ENCODE measurements around the gene TMSB4X. TPM values are rescaled to one million over a fixed set of nuclear protein-coding genes. Genes with fewer than 3 reads are reported as not detected.

Gene TMSB4X
- total and polyA plus RNA-seq, 2 of the 8 experiments (the other 6 are each of a cell fraction or from before 2014, with no cell fraction given): 2,063 to 2,112 TPM

GRCh38 chrX:12997906-12998687 lies 23.2 kb downstream of the TMSB4X start:
- TF ChIP-seq JUND (IDR thresholded peaks at IDR 0.05; ENCODE audit: low read length): no peak
- no peak for TF ChIP-seq POU5F1 (IDR thresholded peaks at IDR 0.05; ENCODE audit: low read depth, low read length)
- no peak for TF ChIP-seq SIN3A (conservative IDR thresholded peaks at IDR 0.05 in 1 of 2, IDR thresholded peaks at IDR 0.05 in 1 of 2; ENCODE audit: low read depth in 1 of 2, low read length in 2 of 2)
- no peak for TF ChIP-seq TAF7 (optimal IDR thresholded peaks at IDR 0.05; ENCODE audit: borderline replicate concordance, low read depth, low read length)
- no peak for TF ChIP-seq ZNF274 (IDR thresholded peaks at IDR 0.05; ENCODE audit: borderline replicate concordance, extremely low read depth, low read length)
- H3K36me3 ChIP-seq (ENCODE audit: control insufficient read depth in 2 of 4, insufficient read depth in 4 of 4, low read length in 3 of 4): no peaks in the 10 kb centered on the region
- WGBS, 2 experiments (ENCODE audit: extremely low coverage in 1 of 2, insufficient coverage in 1 of 2, insufficient read length in 1 of 2, insufficient replicate concordance in 2 of 2, low coverage in 1 of 2, low lambda C conversion rate in 2 of 2, missing lambda C conversion rate in 1 of 2): 32% methylated on average over 5 of the region's 5 CpGs; no CpG with 5 or more reads in 1 of the 2 experiments
- no peaks in the 10 kb centered on the region for H3K79me1 ChIP-seq (ENCODE audit: low read depth, low read length)
- no peak overlapping the region for H3K9ac ChIP-seq (replicated peaks in 1 of 4; ENCODE audit: extremely low read depth in 1 of 4, low read depth in 3 of 4, low read length in 3 of 4)
- H2BK20ac ChIP-seq (ENCODE audit: low read length): no peak overlapping the region
- no peaks in the 10 kb centered on the region for H3K79me2 ChIP-seq (ENCODE audit: control insufficient read depth in 1 of 2, insufficient read depth in 2 of 2, low read length in 2 of 2)
- no peak overlapping the region for H4K91ac ChIP-seq (replicated peaks; ENCODE audit: insufficient read length, low read length)
- POLR2A ChIA-PET (ENCODE audit: partially characterized antibody): interaction anchor here (2.0 to 3.7 kb wide), 2 partner anchors 19 to 20 kb away, joined by 5 to 10 read pairs; no protein-coding TSS in a partner anchor
- no peak overlapping the region; the same call in 1 of the 2 replicates for H2BK12ac ChIP-seq (ENCODE audit: low read depth, low read length)
- H3K23me2 ChIP-seq (ENCODE audit: low read depth, low read length): no peaks in the 10 kb centered on the region
- CTCF ChIA-PET (ENCODE audit: partially characterized antibody): interaction anchor here (0.5 to 1.4 kb wide), 3 partner anchors 51 to 1184 kb away, joined by 3 to 4 read pairs (median 3); no protein-coding TSS in a partner anchor
- peak overlapping the region; percentile 43 for H2BK120ac ChIP-seq (replicated peaks; ENCODE audit: low read depth, low read length)
- no peak for DNase-seq (ENCODE audit: low read depth in 1 of 2, low spot score in 2 of 2)
- H3K27me3 ChIP-seq (replicated peaks in 1 of 4; ENCODE audit: control insufficient read depth in 3 of 4, extremely low read depth in 1 of 4, insufficient read depth in 3 of 4, low read length in 3 of 4): no peaks in the 10 kb centered on the region
- no peak overlapping the region for H3K23ac ChIP-seq (ENCODE audit: insufficient read length)
- H2BK5ac ChIP-seq (ENCODE audit: low read depth, low read length): no peak overlapping the region
- no peak overlapping the region for H3K4me2 ChIP-seq (ENCODE audit: insufficient read depth in 1 of 2, low read depth in 2 of 2, low read length in 2 of 2)
- peaks cover 0 to 7% (median 0%) of the 10 kb centered on the region in 4 experiments; a peak in 3 of 7 replicates for H3K4me1 ChIP-seq (replicated peaks in 1 of 4; ENCODE audit: control insufficient read depth in 3 of 4, insufficient read depth in 4 of 4, low read length in 3 of 4)
- no peaks in the 10 kb centered on the region for H4K20me1 ChIP-seq (replicated peaks in 1 of 2; ENCODE audit: control insufficient read depth in 1 of 2, insufficient read depth in 2 of 2, low read length in 2 of 2)
- H3K9me3 ChIP-seq (ENCODE audit: insufficient read depth in 2 of 2, low read depth in 1 of 2, low read length in 1 of 2): no peaks in the 10 kb centered on the region
- H2AK5ac ChIP-seq (ENCODE audit: low read depth, low read length): no peak overlapping the region
- no peak overlapping the region for H3K27ac ChIP-seq (ENCODE audit: low read depth, low read length)
- no peak overlapping the region for H3K56ac ChIP-seq (replicated peaks; ENCODE audit: insufficient read length, low read depth, low read length)
- no peak overlapping the region for H3K14ac ChIP-seq (ENCODE audit: insufficient read length)
- H3K4ac ChIP-seq (replicated peaks; ENCODE audit: insufficient read length, low read depth, low read length): no peak overlapping the region
- no peak overlapping the region for H3K4me3 ChIP-seq (ENCODE audit: extremely low read depth in 1 of 4, insufficient read depth in 2 of 4, low read depth in 3 of 4, low read length in 4 of 4)
- H3K18ac ChIP-seq (ENCODE audit: extremely low read depth, low read length): no peak overlapping the region; the same call in 1 of the 2 replicates
- H4K5ac ChIP-seq (ENCODE audit: insufficient read length, low read depth, low read length): no peak overlapping the region
- FAIRE-seq: no peak
- peak overlapping the region; percentile 73; the same call in 1 of the 2 replicates for H2AFZ ChIP-seq (ENCODE audit: low read length)
- H2BK15ac ChIP-seq (ENCODE audit: low read length): no peak overlapping the region
- no peak overlapping the region for H4K8ac ChIP-seq (ENCODE audit: extremely low read depth, insufficient read depth, low read length)

Measured in H1 (cell line).